Measurements from ENCODE around the gene RFC5.
"Not testable (repeated sequence)": the region's sequence is repeated elsewhere in the genome, so short reads cannot be mapped to it uniquely, and the experiment has no call there.

RFC5 gene

GRCh38 chr12:118011377-118011776 is 5.1 kb upstream of the RFC5 start:
- H3K4me3 ChIP-seq (ENCODE audit: low read length): no peak overlapping the region
- DNase-seq (ENCODE audit: low read depth, low spot score): no peak

GRCh38 chr12:118011961-118012360 is 4.5 kb upstream of the RFC5 start:
- DNase-seq (ENCODE audit: low read depth, low spot score): no peak

DNA sequence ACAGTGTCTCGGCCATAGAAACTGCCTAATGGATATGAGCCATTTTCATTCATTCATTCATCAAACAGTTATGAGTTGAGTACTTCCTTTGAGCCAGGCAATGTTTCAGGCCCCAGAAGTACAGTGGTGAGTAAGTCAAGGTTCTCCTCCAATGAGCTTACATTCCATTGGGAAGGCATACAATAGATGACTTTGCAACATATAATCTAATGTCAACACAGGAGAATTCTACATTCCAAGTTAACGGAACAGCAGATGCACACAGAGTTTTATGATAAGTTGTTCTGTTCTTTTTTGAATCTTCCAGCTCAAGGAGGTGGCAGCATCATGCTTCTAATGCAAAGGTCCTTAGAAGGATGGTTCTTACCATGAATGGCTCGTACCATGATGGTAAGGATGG is 3.2 kb upstream of the RFC5 start:
- no peak overlapping the region for H3K4me3 ChIP-seq (ENCODE audit: low read length)
- no peak for DNase-seq (ENCODE audit: low read depth, low spot score)

More at GRCh38 chr12:118011961-118012360, 4.5 kb upstream of the RFC5 start:
- no peak overlapping the region for H3K4me3 ChIP-seq (ENCODE audit: low read length)

GRCh38 chr12:118015306-118015705 is 1.2 kb upstream of the RFC5 start:
- no peak overlapping the region for H3K4me3 ChIP-seq (ENCODE audit: low read length)
- no peak for DNase-seq (ENCODE audit: low read depth, low spot score)

DNA sequence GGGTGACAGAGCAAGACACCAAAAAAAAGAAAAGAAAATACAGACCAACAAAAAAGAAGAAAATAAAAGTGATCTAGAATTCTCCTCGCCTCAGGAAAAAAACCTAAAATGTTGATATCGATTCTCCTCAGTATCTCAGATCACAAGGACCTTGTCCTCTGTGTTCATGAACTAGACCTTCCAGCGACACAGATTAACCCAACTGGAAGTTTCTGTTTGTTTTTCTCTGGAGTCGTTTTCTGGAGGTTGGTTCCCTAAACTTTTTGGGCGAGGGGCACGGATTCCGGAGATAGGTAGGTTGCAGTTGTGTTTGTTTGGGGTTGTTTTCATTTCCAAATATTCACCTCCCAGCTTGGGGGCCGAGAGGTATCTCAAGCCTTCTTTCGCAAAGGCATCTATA is 559 bp upstream of the RFC5 start:
- H3K4me3 ChIP-seq (ENCODE audit: low read length): peak overlapping the region; percentile 96
- DNase-seq (ENCODE audit: low read depth, low spot score): no peak

GRCh38 chr12:118017926-118018325 is 1.4 kb downstream of the RFC5 start:
- DNase-seq (ENCODE audit: low read depth, low spot score): no peak
- H3K4me3 ChIP-seq (ENCODE audit: low read length): peak overlapping the region; percentile 96

GRCh38 chr12:118020036-118020435 is 3.5 kb downstream of the RFC5 start:
- H3K4me3 ChIP-seq (ENCODE audit: low read length): no peak overlapping the region
- DNase-seq (ENCODE audit: low read depth, low spot score): no peak

DNA sequence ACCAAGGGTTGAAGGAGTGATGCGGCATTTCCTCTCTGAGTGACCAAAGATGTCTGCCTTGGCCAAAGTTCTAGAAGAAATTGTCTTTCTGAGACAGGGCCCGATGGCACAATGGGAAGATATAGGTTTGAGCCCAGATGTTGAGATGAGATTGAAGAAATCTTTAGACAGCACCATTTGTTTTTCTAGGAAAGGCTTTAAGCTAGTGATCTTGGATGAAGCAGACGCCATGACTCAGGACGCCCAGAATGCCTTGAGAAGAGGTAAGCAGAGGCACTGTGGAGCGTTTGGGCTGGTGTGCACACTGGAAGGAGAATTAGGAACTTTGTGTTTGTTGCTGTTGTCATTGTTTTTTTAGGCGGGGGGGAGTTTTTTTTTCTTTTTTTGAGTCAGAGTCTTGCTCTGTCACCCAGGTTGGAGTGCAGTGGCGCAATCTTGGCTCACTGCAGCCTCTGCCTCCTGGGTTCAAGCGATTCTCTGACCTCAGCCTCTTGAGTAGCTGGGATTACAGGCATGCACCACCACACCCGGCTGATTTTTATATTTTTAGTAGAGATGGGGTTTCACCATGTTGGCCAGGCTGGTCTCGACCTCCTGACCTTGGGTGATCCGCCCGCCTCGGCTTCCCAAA is 5.7 kb downstream of the RFC5 start:
- DNase-seq (ENCODE audit: low read depth, low spot score); H3K4me3 ChIP-seq (ENCODE audit: low read length): not testable (repeated sequence)

DNA sequence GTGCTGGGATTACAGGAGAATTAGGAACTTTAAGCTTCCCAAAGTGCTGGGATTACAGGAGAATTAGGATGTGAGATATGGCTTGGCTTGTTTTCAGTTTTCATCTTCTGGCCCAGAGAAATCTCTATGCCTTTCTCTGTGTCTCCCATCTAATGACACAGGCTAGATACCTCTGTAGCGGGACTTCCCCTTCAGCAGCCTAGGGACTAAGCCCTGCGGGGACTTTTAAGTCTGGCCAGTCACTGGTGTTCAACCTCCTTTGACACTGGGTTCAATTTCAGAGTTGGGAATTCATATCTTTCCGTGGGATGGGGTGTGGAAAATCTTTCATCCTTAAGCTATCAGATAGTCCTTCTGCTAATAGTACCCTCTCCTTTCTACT is 6.2 kb downstream of the RFC5 start:
- no peak for DNase-seq (ENCODE audit: low read depth, low spot score)
- H3K4me3 ChIP-seq (ENCODE audit: low read length): no peak overlapping the region

GRCh38 chr12:118023301-118023860 is 6.9 kb downstream of the RFC5 start:
- no peak for DNase-seq (ENCODE audit: low read depth, low spot score)
- H3K4me3 ChIP-seq (ENCODE audit: low read length): no peak overlapping the region

- no peak overlapping the region for H3K4me3 ChIP-seq (ENCODE audit: low read length)
- no peak for DNase-seq (ENCODE audit: low read depth, low spot score)
Observed at GRCh38 chr12:118025168-118025567, 8.7 kb downstream of the RFC5 start.

DNA sequence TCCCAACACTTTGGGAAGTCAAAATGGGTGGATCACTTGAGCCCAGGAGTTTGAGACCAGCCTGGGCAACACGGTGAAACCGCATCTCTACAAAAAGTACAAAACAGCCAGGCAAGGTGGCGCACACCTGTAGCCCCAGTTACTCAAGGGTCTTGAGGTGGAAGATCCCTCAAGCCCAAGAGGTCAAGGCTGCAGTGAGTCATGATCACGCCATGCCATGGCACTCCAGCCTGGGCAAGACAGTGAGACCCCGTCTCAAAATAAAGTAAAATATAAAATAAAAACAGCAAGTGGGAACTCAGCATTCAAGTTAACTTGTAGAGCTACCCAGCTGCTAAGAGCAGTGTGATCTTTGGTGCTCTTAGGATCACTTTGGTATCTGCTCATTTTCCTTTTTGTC is 12.7 kb downstream of the RFC5 start:
- H3K4me3 ChIP-seq (ENCODE audit: low read length): no peak overlapping the region
- no peak for DNase-seq (ENCODE audit: low read depth, low spot score)

- no peak overlapping the region for H3K4me3 ChIP-seq (ENCODE audit: low read length)
- no peak for DNase-seq (ENCODE audit: low read depth, low spot score)
Observed at GRCh38 chr12:118032188-118032587, 15.7 kb downstream of the RFC5 start.

GRCh38 chr12:118033323-118033722 is 16.8 kb downstream of the RFC5 start:
- no peak for DNase-seq (ENCODE audit: low read depth, low spot score)
- no peak overlapping the region for H3K4me3 ChIP-seq (ENCODE audit: low read length)

- no peak overlapping the region for H3K4me3 ChIP-seq (ENCODE audit: low read length)
- no peak for DNase-seq (ENCODE audit: low read depth, low spot score)
Observed at GRCh38 chr12:118033902-118034301, 17.4 kb downstream of the RFC5 start.

DNA sequence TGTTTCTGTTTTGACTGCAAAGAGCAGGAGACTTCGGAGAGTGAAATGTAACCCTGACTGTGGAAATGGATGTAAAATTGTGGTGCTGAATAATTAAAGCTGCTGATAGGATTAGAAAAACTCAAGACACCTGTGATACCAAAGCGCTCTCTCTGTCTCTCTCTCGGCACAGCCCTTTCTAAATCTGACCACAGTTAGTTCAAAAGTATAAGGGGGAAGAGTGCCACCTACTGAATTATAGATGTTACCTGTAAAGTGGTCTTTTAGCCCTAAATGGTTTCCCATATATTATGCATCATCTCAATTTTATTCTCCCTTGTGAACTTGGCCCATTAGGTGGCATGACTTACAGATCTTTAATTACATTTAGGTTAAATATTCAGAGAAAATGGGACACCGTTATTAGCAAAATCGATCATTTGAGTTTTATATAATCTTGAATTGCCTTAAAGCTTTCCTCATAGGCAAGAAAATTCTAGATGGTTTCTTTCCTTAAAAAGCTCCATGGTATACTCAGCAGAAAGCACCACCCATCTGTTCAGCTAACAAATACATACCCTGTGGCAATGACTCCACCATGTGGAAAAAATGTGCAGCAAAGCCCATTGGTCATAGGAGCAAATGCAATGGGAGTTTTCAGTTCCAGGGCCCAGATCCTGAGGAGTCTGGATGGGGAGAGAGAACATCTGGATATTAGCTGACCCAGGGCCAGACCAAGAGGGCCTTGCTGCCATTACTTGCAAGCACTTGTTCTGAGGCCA is 18.1 kb downstream of the RFC5 start:
- no peak overlapping the region for H3K4me3 ChIP-seq (ENCODE audit: low read length)
- peak; percentile 32 for DNase-seq (ENCODE audit: low read depth, low spot score)

- no peak overlapping the region for H3K4me3 ChIP-seq (ENCODE audit: low read length)
- DNase-seq (ENCODE audit: low read depth, low spot score): no peak
Observed at GRCh38 chr12:118035190-118036041, 18.9 kb downstream of the RFC5 start.

GRCh38 chr12:118036672-118037411 is 20.3 kb downstream of the RFC5 start:
- DNase-seq (ENCODE audit: low read depth, low spot score): no peak
- H3K4me3 ChIP-seq (ENCODE audit: low read length): no peak overlapping the region

DNA sequence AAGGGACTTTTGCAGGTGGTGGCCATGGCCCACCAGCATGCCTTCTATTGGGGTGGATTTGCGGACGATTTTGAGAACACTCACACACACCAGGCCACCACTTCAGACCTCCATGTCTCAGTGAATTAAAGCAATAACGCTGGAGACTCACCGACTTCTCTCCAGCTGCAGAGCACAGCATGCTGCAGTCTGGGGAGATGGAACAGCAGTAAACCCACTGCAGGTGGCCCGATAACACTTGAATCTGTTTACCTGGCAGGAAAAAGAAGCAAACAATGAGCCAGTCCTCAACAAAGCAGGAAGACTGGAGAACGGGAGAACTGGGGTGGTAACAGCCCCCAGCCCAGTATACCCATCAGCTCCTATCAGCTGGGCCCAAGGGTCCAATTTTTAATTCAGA is 21.6 kb downstream of the RFC5 start:
- H3K4me3 ChIP-seq (ENCODE audit: low read length): no peak overlapping the region
- no peak for DNase-seq (ENCODE audit: low read depth, low spot score)
